Measurements from ENCODE around the gene KRT38. TPM values are rescaled to one million over a fixed set of nuclear protein-coding genes. Genes with fewer than 3 reads are reported as not detected.
"Not testable (repeated sequence)": the region's sequence is repeated elsewhere in the genome, so short reads cannot be mapped to it uniquely, and the experiment has no call there.

Gene KRT38
- total RNA-seq, 1 donor from 2014 or later, result not detected

- H3K4me3 ChIP-seq, result no peak overlapping the region
- intact Hi-C loops (cut with micrococcal nuclease), result no loop called here
- no peak for TF ChIP-seq CTCF (IDR thresholded peaks at IDR 0.05; ENCODE audit: borderline replicate concordance)
These were observed 44.4 kb downstream of the KRT38 start for GRCh38 chr17:41396340-41396739.

GRCh38 chr17:41395611-41396010 lies 45.2 kb downstream of the KRT38 start:
- peaks cover 4% of the 10 kb centered on the region for H3K4me1 ChIP-seq
- no peak for DNase-seq
- no peaks in the 10 kb centered on the region for H3K9me3 ChIP-seq (replicated peaks)
- H3K36me3 ChIP-seq, result no peaks in the 10 kb centered on the region
- intact Hi-C loops (cut with micrococcal nuclease), result no loop called here
- peaks cover 76% of the 10 kb centered on the region for H3K27me3 ChIP-seq (ENCODE audit: low read depth)
- no peak overlapping the region for H3K27ac ChIP-seq (replicated peaks)
- no peak overlapping the region for H3K4me3 ChIP-seq
- TF ChIP-seq CTCF (IDR thresholded peaks at IDR 0.05; ENCODE audit: borderline replicate concordance), result no peak

More at GRCh38 chr17:41396340-41396739, 44.4 kb downstream of the KRT38 start:
- Histone ChIP-seq H3K4me1 (peaks cover 4% of the 10 kb centered on the region), H3K9me3 (replicated peaks) (no peaks in the 10 kb centered on the region), H3K27me3 (ENCODE audit: low read depth) (peaks cover 76% of the 10 kb centered on the region), H3K27ac (replicated peaks) (no peak overlapping the region), H3K36me3 (no peaks in the 10 kb centered on the region)
- DNase-seq, result no peak

- H3K4me3 ChIP-seq; H3K36me3 ChIP-seq; intact Hi-C loops (cut with micrococcal nuclease); H3K4me1 ChIP-seq; H3K27ac ChIP-seq (replicated peaks); DNase-seq; H3K9me3 ChIP-seq (replicated peaks): not testable (repeated sequence)
- peaks cover 76% of the 10 kb centered on the region for H3K27me3 ChIP-seq (ENCODE audit: low read depth)
These were observed 45.7 kb downstream of the KRT38 start for GRCh38 chr17:41395044-41395443.

GRCh38 chr17:41394254-41394996 lies 46.4 kb downstream of the KRT38 start:
- no peak overlapping the region for H3K27ac ChIP-seq (replicated peaks)
- H3K4me1 ChIP-seq, result peaks cover 4% of the 10 kb centered on the region
- peaks cover 76% of the 10 kb centered on the region for H3K27me3 ChIP-seq (ENCODE audit: low read depth)
- H3K4me3 ChIP-seq, result no peak overlapping the region
- TF ChIP-seq CTCF (IDR thresholded peaks at IDR 0.05; ENCODE audit: borderline replicate concordance), result no peak
- H3K36me3 ChIP-seq, result no peaks in the 10 kb centered on the region
- no peaks in the 10 kb centered on the region for H3K9me3 ChIP-seq (replicated peaks)
- DNase-seq, result no peak
- intact Hi-C loops (cut with micrococcal nuclease), result no loop called here

- Histone ChIP-seq H3K27ac (replicated peaks) (no peak overlapping the region), H3K27me3 (ENCODE audit: low read depth) (peaks cover 76% of the 10 kb centered on the region), H3K4me3 (no peak overlapping the region), H3K9me3 (replicated peaks) (no peaks in the 10 kb centered on the region), H3K36me3 (no peaks in the 10 kb centered on the region), H3K4me1 (peaks cover 4% of the 10 kb centered on the region)
- intact Hi-C loops (cut with micrococcal nuclease), result no loop called here
- no peak for TF ChIP-seq CTCF (IDR thresholded peaks at IDR 0.05; ENCODE audit: borderline replicate concordance)
- DNase-seq, result no peak
These were observed 47.0 kb downstream of the KRT38 start for GRCh38 chr17:41393826-41394225.

- DNase-seq, result no peak
- TF ChIP-seq CTCF (IDR thresholded peaks at IDR 0.05; ENCODE audit: borderline replicate concordance), result no peak
- no peaks in the 10 kb centered on the region for H3K9me3 ChIP-seq (replicated peaks)
- H3K36me3 ChIP-seq, result no peaks in the 10 kb centered on the region
- H3K4me1 ChIP-seq, result peaks cover 4% of the 10 kb centered on the region
- peaks cover 76% of the 10 kb centered on the region for H3K27me3 ChIP-seq (ENCODE audit: low read depth)
- H3K4me3 ChIP-seq, result no peak overlapping the region
- no peak overlapping the region for H3K27ac ChIP-seq (replicated peaks)
- intact Hi-C loops (cut with micrococcal nuclease), result no loop called here
These were observed 47.5 kb downstream of the KRT38 start for GRCh38 chr17:41393294-41393693.

Data from left ventricle myocardium inferior (tissue), 1 donor.